K562 (cell line): Measurements from ENCODE around the gene CBX4. TPM values are rescaled to one million over a fixed set of nuclear protein-coding genes. Genes with fewer than 3 reads are reported as not detected.

Experiments
- ATF1 ChIP-seq, 2 experiments: fragments of 450-650 bp in 1 of 2; IDR thresholded peaks; 2 replicates each; pipeline ENCODE4 v1.6.1; 2016; ENCODE audit warnings: missing compliant biosample characterization in 1 of 2, missing genetic modification characterization in 1 of 2
- CBFA2T3 ChIP-seq: fragments of 450-650 bp; IDR thresholded peaks from 2 replicates; pipeline ENCODE4 v1.6.1; 2017
- ETV1 ChIP-seq: fragments of 450-650 bp; conservative IDR thresholded peaks from 2 replicates; pipeline ENCODE4 v1.6.1; 2016; ENCODE audit warnings: missing genetic modification characterization, control low read depth, low read depth, missing compliant biosample characterization
- EZH2 ChIP-seq: IDR thresholded peaks from 2 replicates; pipeline ENCODE4 v1.6.1; 2012; ENCODE audit warnings: low read depth, mild to moderate bottlenecking, inconsistent platforms, low read length, borderline replicate concordance
- GATA2 ChIP-seq: sonication (generic); formaldehyde crosslinking; IDR thresholded peaks from 2 replicates; pipeline ENCODE4 v1.4.0; 2020; ENCODE audit warnings: mild to moderate bottlenecking, missing genetic modification reagents
- IRF2 ChIP-seq: sonication (generic); formaldehyde crosslinking; IDR thresholded peaks from 2 replicates; pipeline ENCODE4 v1.8.1; 2022; ENCODE audit warnings: mild to moderate bottlenecking, missing genetic modification reagents
- KLF16 ChIP-seq: IDR thresholded peaks from 2 replicates; pipeline ENCODE4 v1.6.1; 2016; ENCODE audit warnings: antibody characterized with exemption
- PHB ChIP-seq: fragments of 250-450 bp; sonication (Bioruptor Pico); IDR thresholded peaks from 2 replicates; pipeline ENCODE4 v1.5.0; 2021
- RFX7 ChIP-seq: fragments of 250-450 bp; sonication (Bioruptor Pico); IDR thresholded peaks from 2 replicates; pipeline ENCODE4 v1.5.1; 2021; ENCODE audit warnings: mild to moderate bottlenecking
- STAT5B ChIP-seq: fragments of 250-450 bp; sonication (Bioruptor Pico); IDR thresholded peaks from 2 replicates; pipeline ENCODE4 v1.8.0; 2021; ENCODE audit warnings: mild to moderate bottlenecking, inconsistent platforms
- TAF7 ChIP-seq: fragments of 450-650 bp; IDR thresholded peaks from 2 replicates; pipeline ENCODE4 v1.6.1; 2016; ENCODE audit warnings: missing genetic modification characterization, missing compliant biosample characterization
- THRAP3 ChIP-seq: fragments of 450-650 bp; IDR thresholded peaks from 2 replicates; pipeline ENCODE4 v1.6.1; 2016; ENCODE audit warnings: mild to moderate bottlenecking, inconsistent platforms, borderline replicate concordance
- ZFP91 ChIP-seq: sonication (generic); formaldehyde crosslinking; IDR thresholded peaks from 2 replicates; pipeline ENCODE4 v1.8.0; 2022; ENCODE audit warnings: mild to moderate bottlenecking, missing genetic modification reagents
- ZNF407 ChIP-seq: fragments of 450-650 bp; IDR thresholded peaks from 2 replicates; pipeline ENCODE4 v1.6.1; 2016; ENCODE audit warnings: low read depth
- ZNF764 ChIP-seq: fragments of 250-450 bp; sonication (Bioruptor Pico); IDR thresholded peaks from 2 replicates; pipeline ENCODE4 v1.4.0; 2020; ENCODE audit warnings: low read depth, mild to moderate bottlenecking, moderate library complexity
- polyA plus RNA-seq, 8 experiments: library from polyadenylated mRNA; depleted of rRNA in 4 of 8; stranded (reverse) in 5 of 8; unstranded in 3 of 8; fragments of >200 nt; fragmentation: Nextera tagmentation in 2 of 8; fragmentation: Illumina TruSeq in 1 of 8; extraction: Ambion mirVana in 2 of 8; extraction: Trizol in 1 of 8; gene quantifications; 2 replicates each; pipeline versions ENCODE4 v1.2.1 to v1.2.3, GENCODE V29; 2011 to 2014; ENCODE audit warnings: inconsistent platforms in 1 of 8, missing spikeins in 1 of 8
- total RNA-seq, 7 experiments: library from RNA; depleted of rRNA in 6 of 7; stranded (reverse); fragments of >200 nt in 6 of 7; fragmentation: Illumina TruSeq in 2 of 7; extraction: Trizol in 2 of 7; gene quantifications; 2 replicates each; pipeline versions ENCODE4 v1.2.1 to v1.2.3, GENCODE V29; 2011 to 2021; ENCODE audit warnings: low replicate concordance in 1 of 7
- TF ChIP-seq, protein P1 (sequence below): sonication (generic); formaldehyde crosslinking; IDR thresholded peaks from 2 replicates; pipeline ENCODE4 v1.8.0; 2022; ENCODE audit warnings: missing genetic modification reagents, mild to moderate bottlenecking, borderline replicate concordance

CBX4 gene
- total and polyA plus RNA-seq, 9 of the 15 experiments (the other 6 are each of a cell fraction or from before 2014, with no cell fraction given): 0.98 to 50.5 (median 10.0) TPM

GRCh38 chr17:79831265-79832217, 7.7 kb downstream of the CBX4 start (continued):
- no peak for TF ChIP-seq ATF1 (CRISPR knock-in tag; IDR thresholded peaks at IDR 0.05)
- no peak for TF ChIP-seq ATF1 (tag; IDR thresholded peaks at IDR 0.05)
- no peak for TF ChIP-seq GATA2 (CRISPR knock-in tag)
- no peak for TF ChIP-seq IRF2 (CRISPR knock-in tag)
- no peak for TF ChIP-seq THRAP3
- no peak for TF ChIP-seq ZNF764
- TF ChIP-seq CBFA2T3: peak; percentile 23
- 0 out of 2 replicates have a peak, but pooled peaks have one; percentile 8 for TF ChIP-seq ETV1
- no peak for TF ChIP-seq RFX7
- TF ChIP-seq, protein P1, sequence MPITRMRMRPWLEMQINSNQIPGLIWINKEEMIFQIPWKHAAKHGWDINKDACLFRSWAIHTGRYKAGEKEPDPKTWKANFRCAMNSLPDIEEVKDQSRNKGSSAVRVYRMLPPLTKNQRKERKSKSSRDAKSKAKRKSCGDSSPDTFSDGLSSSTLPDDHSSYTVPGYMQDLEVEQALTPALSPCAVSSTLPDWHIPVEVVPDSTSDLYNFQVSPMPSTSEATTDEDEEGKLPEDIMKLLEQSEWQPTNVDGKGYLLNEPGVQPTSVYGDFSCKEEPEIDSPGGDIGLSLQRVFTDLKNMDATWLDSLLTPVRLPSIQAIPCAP (CRISPR knock-in tag): no peak
- no peak for TF ChIP-seq ZFP91 (CRISPR knock-in tag)
- TF ChIP-seq TAF7 (tag): peak; percentile 7; the same call in 1 of the 2 replicates
- no peak for TF ChIP-seq EZH2
- TF ChIP-seq KLF16: no peak
- TF ChIP-seq STAT5B (CRISPR knock-in tag): no peak
- TF ChIP-seq PHB (CRISPR knock-in tag): no peak
- TF ChIP-seq ZNF407: no peak
